ENCODE results near the gene PDZD11.
"Not testable (repeated sequence)": the region's sequence is repeated elsewhere in the genome, so short reads cannot be mapped to it uniquely, and the experiment has no call there.

PDZD11 gene, protein sequence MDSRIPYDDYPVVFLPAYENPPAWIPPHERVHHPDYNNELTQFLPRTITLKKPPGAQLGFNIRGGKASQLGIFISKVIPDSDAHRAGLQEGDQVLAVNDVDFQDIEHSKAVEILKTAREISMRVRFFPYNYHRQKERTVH

DNA sequence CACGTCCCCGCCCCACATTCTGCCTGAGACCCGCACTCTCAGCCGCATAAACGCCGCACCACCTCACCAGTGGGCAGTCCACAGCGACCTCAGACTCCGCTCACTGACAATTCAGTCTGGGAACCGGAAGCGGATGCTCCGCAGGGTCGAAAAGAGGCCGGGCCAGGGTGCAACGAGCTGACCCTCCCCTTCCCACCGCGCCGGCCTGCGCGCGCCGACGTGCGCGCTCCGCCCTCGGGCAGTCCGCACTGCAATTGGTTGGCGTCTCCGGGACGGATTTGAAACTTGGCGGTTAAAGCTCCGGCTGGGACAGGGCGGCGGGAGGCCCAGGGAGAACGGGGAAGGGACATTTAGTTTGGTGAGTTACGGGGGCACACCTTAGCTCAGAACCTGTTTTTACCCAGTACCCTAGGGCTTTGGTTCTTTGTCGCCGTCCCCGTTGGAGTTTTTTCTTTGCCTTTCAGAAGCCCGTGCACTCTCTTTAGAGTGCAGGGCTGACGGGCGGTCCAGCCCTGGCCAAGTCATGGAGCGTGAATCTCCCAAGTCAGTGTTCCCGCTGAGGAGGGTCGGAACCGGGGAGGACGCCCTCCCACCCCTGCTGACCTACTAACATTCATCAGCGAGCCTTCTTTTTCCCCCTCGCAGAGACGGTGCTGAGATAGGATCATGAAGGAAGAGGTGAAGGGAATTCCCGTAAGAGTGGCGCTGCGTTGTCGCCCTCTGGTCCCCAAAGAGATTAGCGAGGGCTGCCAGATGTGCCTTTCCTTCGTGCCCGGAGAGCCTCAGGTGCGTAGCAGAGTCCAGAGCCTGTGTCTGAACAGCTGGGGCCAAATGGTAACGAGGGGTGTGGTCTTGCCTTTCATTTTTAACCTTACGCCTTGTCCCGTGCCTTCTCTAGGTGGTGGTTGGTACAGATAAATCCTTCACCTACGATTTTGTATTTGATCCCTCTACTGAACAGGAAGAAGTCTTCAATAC is at the start of gene PDZD11, which contains the start of gene KIF4A:
Gene PDZD11 (minus strand): TSS at position 135 of the 978 bp plus-strand sequence. CDS start 586 bp downstream, outside the sequence.
Gene KIF4A (plus strand): TSS at position 312 of the 978 bp plus-strand sequence. CDS start 355 bp downstream, at position 667.
- DNase-seq: peak; percentile 87

DNA sequence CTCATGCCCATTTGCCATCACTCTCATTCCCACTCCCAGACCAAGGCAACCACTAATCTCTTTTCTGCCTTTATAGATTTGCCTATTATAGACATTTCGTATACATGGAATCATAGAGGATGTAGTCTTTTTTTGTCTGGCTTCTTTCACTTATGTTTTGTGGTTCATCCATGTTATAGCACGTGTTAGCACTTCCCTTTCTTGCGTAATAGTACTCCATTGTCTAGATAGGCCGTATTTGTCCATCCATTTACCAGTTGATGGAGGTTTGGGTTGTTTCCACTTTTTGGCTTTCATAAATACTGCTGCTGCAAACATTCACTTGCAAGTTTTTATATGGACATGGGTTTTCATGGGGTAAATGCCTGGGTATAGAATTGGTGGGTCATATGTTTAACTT is 48.6 kb upstream of the PDZD11 start:
- DNase-seq: no peak

DNA sequence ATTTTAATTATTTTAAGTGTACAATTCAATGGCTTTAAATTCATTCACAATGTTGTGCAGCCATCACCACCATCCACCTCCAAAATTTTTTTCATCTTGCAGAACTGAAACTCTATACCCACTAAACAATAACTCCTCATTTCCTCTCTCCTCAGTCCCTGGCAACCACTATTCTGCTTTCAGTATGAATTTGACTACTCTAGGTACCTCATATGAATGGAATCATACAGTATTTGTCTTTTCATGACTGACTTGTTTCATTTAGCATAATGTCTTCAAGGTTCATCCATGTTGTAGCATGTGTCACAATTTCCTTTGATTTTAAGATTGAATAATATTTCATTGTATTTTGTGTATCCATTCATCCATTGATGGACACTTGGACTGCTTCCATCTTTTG is 47.0 kb upstream of the PDZD11 start:
- DNase-seq: no peak

DNA sequence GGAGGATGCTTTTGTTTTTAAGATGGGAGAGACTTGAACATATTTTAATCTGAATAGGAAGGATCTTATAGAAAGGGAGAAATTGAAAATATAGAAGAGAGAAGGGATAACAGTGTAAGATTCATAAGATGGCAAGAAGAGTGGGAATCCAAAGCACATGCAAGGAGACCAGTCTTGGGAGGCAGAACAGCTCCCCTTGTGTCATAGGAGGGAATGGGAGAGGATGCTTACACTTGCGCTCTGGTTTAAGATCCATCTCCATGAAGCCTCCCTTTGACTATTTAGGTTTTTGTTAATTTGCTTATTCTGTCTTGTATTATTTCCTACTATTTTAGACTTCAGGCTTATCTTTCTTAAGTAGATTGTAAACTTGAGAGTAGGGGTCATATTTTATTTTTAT is 42.9 kb upstream of the PDZD11 start:
- DNase-seq: no peak

DNA sequence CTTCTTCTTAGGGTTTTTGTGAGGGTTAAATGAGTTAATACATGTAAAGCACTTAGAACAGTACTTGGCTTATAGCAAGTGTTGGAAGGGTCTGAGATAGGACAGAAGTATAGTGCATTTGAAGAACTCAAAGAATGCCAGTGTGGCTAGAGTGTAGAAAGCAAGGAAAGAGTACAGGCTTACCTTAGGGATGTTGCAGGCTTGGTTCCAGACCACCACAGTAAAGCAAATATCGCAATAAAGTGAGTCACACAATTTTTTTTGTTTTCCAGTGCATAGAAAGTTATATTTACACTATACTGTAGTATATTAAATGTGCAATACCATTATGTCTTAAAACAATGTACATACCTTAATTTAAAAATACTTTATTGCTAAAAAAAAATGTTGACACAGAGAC is 41.4 kb upstream of the PDZD11 start:
- no peak for DNase-seq

DNA sequence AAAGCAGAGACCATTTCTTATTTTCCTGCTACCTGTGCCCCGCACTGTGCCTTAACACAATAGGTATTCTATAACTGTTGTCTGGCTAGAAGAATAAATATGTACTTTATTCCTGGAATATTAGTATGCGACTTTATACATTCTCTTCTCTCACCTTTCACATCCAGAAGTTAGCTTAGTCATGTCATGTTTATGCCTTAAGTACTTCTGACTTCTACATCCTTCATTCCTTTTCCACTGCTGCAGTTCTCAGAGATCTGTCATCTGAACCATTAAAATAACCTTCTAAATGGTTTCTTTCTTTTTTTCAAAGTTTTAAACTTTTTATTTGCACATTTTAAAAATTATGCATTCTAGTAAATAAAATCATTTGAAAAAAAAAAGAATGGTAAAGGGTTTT is 34.6 kb upstream of the PDZD11 start:
- no peak for DNase-seq

DNA sequence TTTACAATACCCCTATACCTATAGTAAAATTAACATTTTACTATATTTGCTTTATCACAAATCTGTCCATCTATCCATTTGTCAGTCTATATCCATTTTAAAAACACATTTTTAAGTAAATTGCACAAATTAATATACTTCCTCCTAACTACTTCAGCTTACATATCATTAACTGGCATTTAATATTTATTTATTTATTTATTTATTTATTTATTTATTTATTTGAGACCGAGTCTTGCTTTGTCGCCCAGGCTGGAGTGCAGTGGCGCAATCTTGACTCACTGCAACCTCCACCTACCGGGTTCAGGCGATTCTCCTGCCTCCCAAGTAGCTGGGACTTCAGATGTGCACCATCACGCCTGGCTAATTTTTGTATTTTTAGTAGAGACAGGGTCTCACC is 33.9 kb upstream of the PDZD11 start:
- DNase-seq: not testable (repeated sequence)

DNA sequence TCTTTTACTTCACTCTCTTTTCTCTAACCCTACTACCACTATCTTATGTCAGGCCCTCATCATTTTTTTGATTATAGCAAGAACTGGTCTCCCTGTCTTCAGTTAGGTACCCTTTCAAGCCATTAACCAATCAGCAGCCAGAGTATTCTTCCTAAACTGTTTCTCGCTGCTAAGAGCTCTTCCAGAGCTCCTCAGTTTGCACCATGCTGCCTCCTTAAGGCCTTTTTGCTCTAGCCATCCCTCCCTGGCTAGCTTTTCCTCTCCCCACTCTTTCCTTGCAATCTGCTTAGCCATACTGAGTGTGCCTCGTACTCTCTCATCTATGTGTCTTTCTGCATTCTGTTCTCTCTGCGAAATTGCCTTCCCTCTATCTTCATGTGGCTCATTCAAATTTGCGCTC is 33.1 kb upstream of the PDZD11 start:
- no peak for DNase-seq

DNA sequence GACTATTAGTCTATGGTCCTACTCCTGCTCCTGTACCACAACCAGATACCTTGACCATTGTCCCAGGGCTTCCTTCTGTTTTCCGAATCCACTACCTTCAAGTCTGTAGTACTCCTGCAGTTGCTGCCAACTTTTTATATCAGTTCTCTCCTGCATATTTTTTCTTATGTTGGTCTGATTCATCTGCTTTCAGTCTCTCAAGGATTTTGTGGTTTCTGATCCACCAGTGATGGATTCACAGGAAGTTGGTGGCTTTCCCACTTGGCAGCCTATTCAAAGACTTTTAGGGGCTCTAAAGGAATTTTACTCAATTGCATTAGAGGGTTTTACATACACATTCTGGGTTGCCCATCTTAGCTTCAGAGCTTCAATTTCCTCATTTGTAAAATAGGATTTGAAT is 23.8 kb upstream of the PDZD11 start:
- no peak for DNase-seq

DNA sequence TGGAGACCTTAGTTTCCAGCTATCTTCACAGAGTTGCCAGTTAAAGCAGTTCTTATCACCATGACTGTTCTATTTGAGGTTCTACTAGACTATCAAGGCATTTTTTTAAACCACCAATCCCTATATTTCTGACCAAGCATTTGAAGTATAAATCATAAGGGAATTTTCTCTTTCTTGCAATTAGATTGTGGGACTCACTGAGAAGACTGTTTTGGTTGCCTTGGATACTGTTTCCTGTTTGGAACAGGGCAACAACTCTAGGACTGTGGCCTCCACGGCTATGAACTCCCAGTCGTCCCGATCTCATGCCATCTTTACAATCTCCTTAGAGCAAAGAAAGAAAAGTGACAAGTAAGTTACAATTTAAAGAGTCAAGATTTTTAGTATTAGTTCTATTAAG is 12.0 kb upstream of the PDZD11 start:
- peak; percentile 1 for DNase-seq

DNA sequence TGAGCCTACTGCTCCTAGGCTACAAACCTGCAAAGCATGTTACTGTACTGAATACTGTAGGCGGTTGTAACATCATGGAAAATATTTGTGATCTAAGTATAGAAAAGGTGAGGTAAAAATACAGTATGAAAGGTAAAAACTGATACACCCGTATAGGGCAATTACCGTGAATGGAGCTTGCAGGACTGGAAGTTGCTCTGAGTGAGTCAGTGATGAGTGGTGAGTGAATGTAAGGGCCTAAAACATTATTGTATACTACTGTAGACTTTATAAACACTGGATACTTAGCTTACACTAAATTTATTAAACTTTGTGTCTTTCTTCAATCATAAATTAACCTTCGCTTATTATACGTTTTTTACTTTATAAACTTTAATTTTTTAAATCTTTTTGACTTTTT is 3.9 kb upstream of the PDZD11 start:
- DNase-seq: no peak

DNA sequence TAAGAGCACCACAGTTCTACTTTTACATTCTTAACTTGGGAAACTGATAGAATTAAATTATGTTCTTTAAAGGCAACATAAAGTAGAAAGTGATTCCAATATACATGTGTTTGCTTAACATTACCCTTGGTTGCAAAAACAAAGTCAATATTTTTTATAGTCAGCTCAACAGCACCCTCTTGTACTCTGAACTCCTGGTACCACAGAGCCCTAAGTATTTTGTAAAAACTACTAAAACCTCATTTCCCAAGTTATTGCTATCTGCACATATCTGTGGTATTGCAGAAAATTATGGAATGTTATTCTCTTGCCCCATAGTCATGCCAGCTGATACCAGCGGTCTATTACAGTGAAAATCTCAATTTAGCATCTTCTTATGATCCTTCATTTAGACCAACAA is 3.1 kb upstream of the PDZD11 start:
- no peak for DNase-seq

DNA sequence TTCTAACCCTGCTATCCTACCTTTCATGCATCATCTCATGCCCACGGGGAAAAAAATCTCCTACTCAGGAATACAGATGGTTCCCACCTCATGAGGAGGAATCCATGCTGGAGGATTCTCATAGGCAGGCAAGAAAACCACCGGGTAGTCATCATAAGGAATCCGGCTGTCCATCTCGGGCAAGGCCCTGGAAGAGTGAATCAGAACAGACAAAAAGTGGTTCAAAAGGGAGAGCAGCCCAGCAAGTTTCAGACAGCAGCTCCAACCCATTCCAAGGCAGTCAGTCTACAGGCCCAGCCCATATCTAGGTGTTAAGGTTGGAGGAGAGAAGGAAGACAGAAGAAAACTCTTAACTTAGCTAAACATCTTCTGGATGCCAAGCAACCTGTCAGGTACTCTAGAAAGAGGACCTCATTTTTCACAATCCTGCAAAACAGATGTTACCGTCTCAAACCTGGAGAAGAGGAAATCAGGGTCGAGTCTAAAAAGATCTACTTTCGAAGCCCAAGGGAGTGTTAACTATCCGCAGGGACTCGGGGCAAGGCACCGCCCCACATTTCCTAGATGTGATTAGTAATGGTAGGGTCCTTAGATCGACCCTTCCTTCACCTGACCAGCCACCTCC is 447 bp downstream of the PDZD11 start:
- no peak for DNase-seq

DNA sequence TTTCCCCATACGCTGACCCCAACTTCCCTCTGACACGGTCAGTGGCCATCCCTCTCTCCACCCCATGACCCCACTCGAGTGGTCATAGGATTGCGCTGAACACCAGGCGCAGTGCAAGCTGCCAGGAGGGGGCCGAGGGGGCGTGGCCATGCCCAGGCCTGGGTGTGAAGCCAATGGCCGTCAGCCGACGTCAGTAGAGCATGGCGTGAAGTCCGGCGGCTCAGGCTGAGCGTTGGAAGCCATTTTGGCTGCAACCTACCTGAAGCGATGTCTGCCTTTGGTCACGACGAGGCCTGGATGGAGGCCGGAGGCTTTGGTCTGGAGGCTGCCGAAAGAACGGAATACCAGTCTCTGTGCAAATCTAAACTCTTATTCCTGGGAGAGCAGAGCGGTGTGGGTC is 7.8 kb downstream of the PDZD11 start, which contains the start of gene RAB41:
Gene RAB41 (plus strand): TSS at position 222 of the 400 bp plus-strand sequence. CDS start 46 bp downstream, at position 268.
- DNase-seq: no peak

DNA sequence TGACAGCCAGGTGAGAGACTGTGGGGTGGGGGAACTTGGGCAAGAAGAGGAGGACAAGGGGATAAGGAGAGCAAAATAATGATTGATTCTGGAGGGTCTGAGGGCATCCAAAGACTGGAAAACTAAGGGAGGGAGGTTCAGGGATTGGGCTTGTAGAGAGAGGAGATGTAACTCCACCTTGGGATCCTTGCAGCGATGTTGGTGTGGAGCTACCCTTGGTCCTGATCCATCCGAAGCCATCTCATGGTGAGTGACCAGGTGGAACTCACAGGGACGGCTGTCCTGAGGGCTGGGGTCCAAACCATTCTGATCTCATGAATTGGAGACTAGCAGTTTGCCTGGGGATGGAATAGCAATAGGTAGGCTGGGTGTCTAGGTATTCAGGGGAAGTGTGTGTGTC is 9.2 kb downstream of the PDZD11 start:
- DNase-seq: no peak

DNA sequence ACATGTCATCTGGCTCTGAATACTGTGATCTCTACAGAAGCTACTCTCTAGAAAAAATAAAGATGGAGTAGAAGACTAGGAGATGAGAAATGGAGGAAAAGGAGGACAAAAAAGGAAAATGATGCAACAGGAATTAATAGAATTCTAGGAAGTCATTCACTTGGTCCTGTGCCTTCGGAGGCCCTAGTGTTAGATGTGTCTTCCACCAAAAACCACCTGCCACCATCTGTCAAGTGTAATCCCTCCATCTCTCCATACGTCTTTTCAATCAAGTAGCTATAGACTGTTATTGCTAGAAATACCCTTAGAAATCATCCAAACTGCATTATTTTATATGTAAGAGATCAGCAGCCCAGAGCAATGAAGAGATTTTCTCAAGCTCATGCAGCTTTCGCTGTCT is 10.6 kb downstream of the PDZD11 start:
- no peak for DNase-seq

DNA sequence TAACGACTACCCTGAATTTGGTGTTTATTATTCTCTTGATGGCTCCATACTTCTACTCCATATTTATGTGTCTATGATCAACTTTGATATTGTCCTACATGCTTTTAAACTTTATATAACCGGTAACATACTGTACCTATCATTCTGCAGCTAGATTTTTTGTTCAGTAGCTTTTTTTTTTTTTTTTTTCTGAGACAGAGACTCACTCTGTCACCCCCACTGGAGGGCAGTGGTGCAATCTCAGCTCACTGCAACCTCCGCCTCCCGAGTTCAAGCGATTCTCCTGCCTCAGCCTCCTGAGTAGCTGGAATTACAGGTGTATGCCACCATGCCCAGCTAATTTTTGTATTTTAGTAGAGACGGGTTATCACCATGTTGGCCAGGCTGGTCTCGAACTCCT is 15.7 kb downstream of the PDZD11 start:
- DNase-seq: not testable (repeated sequence)

DNA sequence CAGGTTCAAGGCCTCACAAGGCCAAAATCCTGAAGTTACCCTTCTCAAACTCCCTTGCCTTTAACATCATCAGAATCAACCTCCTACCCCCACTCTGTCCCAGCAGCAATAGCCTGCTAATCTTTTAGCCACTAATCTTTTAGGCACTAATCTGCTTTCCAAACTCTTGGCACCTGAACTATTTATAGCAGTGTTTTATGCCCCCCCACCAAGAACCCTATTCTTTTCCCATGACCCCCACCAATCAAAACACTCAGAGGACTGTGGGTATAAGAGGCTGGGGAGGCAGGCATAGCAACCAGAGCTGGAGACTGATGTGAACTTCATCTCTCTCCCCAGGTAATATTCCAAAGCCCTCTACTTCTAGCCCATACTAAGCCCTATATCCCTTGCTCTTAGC is 21.7 kb downstream of the PDZD11 start, which contains the start of gene ARR3:
Gene ARR3 (plus strand): TSS at position 301 of the 400 bp plus-strand sequence. CDS start 1,052 bp downstream, outside the sequence.
- no peak for DNase-seq

DNA sequence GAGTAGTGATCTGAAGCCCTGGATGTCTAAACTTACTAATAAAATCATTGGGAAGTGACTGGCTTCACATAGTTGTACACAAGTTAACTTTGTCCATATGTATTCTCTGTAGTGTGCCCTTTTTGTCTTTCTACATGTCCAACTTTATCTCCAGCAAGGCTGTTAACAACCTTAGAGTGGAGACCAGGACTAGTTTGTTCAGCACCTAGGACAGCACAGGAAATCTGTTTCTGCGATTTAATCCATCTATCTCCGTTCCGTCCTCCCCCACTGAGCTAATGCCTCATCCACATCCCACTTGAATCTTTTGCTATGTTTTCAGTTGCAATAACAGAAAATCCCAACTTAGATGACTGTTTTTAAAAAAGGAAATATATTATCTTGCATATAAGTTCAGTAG is 24.9 kb downstream of the PDZD11 start:
- DNase-seq: no peak

DNA sequence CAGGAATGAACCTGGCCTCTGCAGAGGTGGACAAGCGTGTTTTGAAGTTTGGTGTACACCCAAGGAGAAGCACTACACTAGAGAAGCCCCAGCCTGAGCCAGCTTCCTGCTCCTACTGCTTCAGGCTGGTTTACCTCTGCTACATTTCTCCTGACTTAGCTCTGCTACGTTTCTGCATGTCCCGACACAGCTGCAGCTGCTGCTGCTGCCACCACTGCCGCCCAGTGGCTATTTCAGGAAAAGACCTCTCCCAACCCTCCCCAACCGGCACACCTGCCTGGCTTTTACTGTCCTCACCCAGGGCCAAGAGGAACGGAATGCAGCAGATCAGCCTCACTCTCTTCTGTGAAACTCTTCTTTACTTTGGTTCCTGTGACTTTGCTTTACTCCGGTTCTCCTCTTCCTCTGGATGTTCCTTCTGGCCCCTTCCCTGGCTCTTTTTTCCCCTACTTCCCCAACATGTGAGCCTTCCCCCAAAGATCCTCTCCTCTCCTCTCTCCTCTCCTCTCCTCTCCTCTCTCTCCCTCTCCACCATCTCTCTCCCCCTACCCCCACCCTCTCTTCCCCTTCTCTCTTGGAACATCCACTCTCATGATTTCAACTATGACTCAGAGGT is 26.7 kb downstream of the PDZD11 start:
- DNase-seq: peak; percentile 42

DNA sequence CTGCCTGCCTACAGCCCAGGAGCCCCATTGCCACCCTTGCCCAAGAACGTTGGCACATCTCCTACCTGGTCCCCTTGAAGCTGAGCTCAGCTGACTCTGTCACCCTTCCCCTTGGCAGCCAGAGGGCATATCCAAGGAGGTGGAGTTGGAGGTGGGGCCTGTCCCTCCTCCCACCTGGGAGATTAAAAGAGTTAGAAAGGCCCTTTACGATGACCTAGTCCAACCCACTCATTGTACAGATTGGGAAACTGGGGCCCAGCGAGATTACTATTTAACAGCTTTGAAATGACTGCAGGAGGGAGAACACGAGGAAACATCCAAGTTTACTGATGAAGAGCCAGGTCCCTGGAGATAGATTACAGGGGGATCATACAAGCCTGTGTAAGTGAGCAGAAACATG is 29.6 kb downstream of the PDZD11 start, which contains the start of gene P2RY4:
Gene P2RY4 (minus strand): TSS at position 101 of the 400 bp plus-strand sequence. CDS start 580 bp downstream, outside the sequence.
- DNase-seq: no peak

DNA sequence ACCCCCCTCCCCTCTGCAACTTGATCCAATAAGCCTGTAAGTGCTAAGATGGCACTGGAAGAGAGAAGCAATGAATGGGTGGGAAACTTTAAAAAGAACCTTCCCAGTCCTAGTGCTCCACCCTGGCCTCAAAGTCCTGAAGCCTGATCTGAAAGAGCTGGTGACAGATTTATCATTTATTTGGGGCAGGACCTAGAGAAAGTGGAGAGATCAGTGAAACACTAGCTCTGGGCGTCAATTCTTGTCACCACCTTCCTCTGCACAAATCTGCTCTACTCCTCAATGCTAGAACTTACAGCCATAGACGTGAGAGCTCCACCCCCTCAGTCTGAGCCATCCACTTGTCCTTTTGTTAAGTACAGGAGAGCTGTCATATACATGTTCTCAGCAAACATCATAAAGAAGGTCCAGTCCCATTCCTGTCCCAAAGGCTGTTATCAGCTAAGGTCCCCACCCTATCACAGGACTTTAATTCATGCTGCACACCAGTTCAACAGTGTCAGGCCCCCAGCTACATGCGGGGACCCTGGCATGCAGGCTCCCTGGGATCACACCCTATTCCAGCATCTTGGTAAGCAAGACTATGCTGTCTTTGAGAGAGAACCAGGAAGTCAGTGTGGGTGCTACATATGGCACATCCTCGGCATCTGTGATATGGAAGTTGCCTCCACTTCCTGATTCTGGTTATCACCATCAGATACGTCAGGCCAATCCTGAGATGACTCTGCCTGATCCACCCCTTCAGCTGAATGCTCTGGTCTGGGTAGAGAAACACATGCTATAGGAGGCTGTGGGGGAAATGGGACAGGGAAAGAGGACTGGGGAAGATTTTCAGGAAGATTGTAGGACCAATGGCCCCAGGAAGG is 32.1 kb downstream of the PDZD11 start:
- DNase-seq: no peak
